HG02642 (cell line): ENCODE results near the gene MAPK7.
A peak's percentile ranks its signal among the peaks of the same experiment; 100 is the strongest.

ENCODE experiments used
- ATAC-seq: cut with Tn5 transposase; IDR thresholded peaks from one replicate; pipeline ENCODE4 v1.9.1; 2021; ENCODE audit warnings: mild to moderate bottlenecking; ENCODE audit not compliant: unreplicated experiment, poor library complexity

The MAPK7 gene

GRCh38 chr17:19377602-19378415, 489 bp upstream of the MAPK7 start:
- ATAC-seq: peak; percentile 90

- no peak for ATAC-seq
These were observed 1.2 kb downstream of the MAPK7 start for GRCh38 chr17:19379361-19380065.

DNA sequence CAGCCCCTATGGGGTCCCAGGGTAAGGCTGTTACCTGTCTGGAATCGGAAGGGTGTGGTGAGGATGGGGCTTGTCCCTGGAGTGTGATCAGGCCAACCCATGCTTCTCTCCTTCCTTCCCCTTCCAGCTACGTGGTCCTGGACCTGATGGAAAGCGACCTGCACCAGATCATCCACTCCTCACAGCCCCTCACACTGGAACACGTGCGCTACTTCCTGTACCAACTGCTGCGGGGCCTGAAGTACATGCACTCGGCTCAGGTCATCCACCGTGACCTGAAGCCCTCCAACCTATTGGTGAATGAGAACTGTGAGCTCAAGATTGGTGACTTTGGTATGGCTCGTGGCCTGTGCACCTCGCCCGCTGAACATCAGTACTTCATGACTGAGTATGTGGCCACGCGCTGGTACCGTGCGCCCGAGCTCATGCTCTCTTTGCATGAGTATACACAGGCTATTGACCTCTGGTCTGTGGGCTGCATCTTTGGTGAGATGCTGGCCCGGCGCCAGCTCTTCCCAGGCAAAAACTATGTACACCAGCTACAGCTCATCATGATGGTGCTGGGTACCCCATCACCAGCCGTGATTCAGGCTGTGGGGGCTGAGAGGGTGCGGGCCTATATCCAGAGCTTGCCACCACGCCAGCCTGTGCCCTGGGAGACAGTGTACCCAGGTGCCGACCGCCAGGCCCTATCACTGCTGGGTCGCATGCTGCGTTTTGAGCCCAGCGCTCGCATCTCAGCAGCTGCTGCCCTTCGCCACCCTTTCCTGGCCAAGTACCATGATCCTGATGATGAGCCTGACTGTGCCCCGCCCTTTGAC, 2.4 kb downstream of the MAPK7 start:
- no peak for ATAC-seq

DNA sequence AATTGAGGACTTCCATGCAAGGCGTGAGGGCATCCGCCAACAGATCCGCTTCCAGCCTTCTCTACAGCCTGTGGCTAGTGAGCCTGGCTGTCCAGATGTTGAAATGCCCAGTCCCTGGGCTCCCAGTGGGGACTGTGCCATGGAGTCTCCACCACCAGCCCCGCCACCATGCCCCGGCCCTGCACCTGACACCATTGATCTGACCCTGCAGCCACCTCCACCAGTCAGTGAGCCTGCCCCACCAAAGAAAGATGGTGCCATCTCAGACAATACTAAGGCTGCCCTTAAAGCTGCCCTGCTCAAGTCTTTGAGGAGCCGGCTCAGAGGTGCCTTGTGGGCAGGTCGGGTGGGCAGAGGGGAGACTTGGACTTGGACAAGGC, 3.1 kb downstream of the MAPK7 start:
- no peak for ATAC-seq

DNA sequence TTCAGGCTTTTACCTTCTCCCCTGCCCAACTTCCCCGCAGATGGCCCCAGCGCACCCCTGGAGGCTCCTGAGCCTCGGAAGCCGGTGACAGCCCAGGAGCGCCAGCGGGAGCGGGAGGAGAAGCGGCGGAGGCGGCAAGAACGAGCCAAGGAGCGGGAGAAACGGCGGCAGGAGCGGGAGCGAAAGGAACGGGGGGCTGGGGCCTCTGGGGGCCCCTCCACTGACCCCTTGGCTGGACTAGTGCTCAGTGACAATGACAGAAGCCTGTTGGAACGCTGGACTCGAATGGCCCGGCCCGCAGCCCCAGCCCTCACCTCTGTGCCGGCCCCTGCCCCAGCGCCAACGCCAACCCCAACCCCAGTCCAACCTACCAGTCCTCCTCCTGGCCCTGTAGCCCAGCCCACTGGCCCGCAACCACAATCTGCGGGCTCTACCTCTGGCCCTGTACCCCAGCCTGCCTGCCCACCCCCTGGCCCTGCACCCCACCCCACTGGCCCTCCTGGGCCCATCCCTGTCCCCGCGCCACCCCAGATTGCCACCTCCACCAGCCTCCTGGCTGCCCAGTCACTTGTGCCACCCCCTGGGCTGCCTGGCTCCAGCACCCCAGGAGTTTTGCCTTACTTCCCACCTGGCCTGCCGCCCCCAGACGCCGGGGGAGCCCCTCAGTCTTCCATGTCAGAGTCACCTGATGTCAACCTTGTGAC, 3.6 kb downstream of the MAPK7 start:
- ATAC-seq: no peak

- ATAC-seq: no peak
These were observed 4.5 kb downstream of the MAPK7 start for GRCh38 chr17:19382531-19383444.

DNA sequence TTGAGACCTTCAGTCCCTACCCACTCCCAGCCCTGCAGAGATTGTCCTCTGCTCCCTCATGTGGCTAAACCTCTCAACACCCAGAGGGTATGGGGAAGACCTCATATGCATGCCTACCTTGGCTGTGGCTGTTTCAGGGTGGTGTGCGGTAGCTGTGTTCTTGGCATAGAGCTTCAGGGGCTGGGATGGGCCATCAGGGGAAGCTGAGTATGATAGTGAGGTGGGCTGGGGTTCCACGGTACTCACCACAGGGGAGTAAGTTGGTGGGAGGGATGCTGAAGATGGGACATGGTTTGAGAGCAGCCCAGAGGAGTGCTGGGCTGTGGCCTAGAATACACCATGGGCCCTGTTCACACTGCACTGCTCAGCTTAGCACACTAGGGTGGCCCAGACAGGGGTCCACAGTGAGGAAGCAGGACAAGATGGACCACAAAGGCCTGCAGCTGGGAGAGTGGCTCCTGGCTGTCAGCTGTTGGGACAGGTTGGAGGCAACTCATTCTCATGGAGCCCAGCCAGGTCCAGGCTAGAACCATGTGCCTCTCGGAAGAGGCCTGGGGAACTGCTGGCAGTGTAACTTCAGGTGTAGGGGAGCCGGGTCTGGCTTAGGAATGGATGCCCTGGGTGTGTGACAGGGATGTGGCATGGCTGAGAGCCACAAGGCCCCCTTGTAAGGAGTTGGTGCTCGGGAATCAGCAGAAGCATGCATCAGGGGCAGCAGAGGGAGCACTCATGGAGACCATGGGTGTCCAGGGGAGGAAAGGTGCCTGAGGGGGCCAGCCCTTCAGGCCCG, 5.6 kb downstream of the MAPK7 start:
- no peak for ATAC-seq

DNA sequence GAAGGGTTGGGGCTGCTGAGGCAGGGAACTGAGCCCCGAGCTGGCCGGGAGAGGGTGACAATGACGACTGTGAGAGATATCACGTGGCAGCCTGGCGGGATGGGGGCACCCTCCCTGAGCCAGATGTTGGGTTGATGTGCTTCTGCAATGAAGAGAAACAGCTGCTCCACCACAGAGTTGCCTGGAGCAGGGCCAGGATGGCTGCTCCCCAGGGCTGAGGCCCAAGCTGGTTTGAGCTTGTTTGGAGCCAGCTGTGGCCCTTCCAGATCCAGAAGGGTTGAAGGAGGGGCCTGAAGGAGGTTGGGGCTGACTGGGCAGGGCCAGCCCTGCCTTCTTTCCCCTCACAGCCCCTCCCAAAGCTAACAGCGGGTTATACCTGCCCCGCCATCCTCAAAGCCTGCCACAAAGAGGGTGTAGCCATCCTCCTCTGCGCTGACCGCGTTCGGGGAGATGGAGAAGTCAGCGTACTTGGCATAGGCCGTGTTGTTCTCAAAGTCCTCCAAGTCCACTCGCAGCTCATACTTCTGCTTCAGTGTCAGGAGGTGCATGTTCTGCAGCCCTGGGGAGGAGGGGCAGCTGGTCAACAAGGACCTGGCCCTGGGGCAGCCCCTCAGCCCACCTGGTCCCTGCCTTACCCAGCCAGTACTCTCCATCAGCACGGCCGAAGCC, 6.6 kb downstream of the MAPK7 start:
- no peak for ATAC-seq

GRCh38 chr17:19385521-19385983, 7.3 kb downstream of the MAPK7 start:
- ATAC-seq: no peak

- no peak for ATAC-seq
These were observed 8.0 kb downstream of the MAPK7 start for GRCh38 chr17:19386051-19386929.

GRCh38 chr17:19386974-19387920, 8.9 kb downstream of the MAPK7 start, which contains the start of gene MFAP4:
Gene MFAP4 (minus strand): TSS chr17:19387190. CDS start chr17:19387155, 35 bp downstream.
- no peak for ATAC-seq

DNA sequence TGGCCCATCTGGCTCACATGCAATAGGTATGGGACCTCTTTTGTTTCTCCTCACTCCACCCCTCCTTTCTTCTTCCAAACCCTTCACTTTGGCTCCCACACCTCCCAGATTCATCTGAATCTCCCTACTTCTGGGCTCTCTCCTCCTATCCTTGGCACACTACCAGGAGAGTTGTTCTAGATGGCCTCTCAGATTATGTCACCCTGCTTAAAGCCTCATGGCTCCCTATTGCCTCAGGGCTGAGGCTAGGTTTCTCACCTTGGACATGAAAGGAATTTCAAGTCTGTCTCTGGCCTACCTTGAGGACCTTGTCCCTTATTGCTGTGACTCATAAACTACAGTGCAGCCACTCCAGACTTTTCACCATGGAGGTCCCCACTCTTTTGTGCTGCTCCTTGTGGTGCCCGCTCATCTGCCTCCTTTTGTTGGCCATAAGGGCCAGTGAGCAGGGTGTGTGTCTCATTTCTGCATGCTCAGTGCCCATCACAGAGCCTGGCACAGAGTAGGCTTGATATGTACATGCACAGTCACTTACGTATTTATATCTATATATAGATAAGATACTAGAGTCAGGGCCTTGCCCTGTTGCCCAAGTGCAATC, 9.7 kb downstream of the MAPK7 start:
- no peak for ATAC-seq

DNA sequence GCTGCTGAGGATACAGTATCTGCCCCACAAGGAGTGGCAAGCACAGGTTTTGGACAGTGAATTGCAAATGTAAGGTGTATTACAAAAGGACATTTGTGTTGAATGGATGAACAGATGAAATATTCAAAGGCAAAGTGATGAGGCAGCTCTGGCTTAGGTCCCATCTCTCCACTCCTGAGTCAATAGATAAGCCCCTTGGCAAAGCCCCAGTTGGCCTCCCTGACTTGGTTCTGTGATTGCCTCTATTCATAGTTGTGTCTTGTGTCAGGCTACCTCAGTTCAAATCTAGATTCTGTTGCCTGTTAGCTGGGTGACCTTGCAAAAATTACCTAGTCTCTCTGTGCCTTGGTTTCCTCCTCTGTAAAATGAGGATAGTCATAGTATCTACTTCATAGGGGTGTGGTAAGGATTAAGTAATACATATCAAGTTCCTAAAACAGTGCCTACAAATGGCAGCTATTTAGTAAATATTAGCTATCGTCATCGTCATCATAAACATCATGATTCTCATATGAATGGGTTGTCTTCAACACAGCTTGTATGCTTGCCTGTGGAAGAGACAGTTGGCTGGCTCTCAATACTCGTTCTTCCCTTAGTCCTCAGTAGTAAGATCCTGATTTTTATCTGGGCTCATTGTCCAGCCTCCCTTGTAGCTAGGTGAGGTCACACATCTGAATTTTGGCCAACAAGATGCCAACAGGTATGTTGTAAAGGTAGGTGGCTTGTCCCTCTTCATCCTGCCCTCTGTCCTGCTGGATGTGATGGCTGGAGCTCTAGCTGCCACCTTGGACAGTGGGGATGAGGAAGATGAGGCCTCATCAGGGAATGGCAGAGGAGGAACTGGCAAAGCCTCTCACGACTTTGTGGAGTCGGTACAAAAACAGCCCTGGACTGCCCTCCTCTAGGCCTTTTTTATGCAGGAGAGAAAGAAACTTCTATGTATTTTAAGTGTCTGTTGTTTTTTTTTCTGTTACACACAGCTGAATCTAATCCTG, 10.8 kb downstream of the MAPK7 start:
- no peak for ATAC-seq

DNA sequence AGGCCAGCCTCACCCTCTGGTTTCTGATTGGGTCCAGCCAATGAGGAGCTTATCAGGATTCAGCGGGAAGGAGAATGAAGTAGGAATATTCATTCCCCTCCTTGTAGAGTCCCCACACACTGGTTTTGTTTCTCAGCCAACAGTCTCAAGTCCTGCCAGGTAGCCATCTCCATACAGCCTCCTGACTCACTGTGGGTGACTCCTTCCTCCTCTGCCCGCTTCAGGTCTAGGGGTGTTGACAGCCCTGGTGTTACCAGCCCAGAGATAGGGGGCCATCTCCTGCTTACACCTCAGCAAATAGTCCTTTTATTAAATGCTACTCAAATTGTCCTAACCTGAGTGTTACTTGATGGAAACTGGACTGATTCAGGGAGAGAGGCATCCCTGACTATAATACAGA, 12.7 kb downstream of the MAPK7 start:
- ATAC-seq: no peak
